GM18951 (cell line): ENCODE data around the gene RUVBL1.

Source experiments
- POLR2A ChIP-seq: IDR thresholded peaks from 4 replicates; pipeline ENCODE4 v1.6.1; 2011; ENCODE audit warnings: mild to moderate bottlenecking; ENCODE audit not compliant: insufficient read length, insufficient read depth; ENCODE audit errors: extremely low read depth
- in situ Hi-C: fragments of 300-500 bp; cut with MboI; formaldehyde crosslinking; loops from one replicate; pipeline ENCODE4 v1.12.0; 2022; ENCODE audit warnings: low sequenced_read_pairs, mixed read lengths, inconsistent platforms; ENCODE audit not compliant: unreplicated experiment

Gene RUVBL1

DNA sequence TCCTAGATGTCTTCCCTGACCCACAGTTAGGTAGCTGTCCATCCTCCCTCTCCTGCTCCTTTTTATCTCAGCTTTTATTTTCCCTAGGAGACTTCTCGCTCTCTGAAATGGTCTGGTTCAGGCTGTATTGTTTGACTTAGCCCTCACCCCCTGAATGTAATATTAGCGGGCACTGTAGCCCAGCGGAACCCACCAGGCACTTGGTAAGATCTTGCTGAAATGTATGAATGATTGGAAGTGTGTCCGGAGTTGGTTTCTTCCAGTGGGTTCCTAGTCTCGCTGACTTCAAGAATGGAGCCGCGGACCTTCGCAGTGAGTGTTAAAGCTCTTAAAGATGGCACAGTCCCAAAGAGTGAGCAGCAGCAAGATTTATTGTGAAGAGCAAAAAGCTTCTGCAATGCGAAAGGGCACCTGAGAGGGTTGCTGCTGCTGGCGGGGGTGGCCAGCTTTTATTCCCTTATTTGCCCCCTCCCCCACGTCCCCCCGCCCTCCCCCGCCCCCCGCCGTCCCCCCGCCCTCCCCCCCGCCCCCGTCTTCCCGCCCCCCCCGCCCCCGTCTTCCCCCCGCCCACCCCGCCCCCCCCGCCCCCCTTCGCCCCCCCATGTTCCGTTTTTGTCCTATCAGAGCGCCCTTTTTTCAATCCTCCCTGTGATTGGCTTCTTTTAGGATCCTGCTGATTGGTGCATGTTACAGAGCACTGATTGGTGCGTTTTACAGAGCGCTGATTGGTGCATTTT lies 29.0 kb upstream of the RUVBL1 start:
- in situ Hi-C loops, result no loop called here
- no peak for TF ChIP-seq POLR2A

- TF ChIP-seq POLR2A, result no peak
- in situ Hi-C loops, result no loop called here
Observed at GRCh38 chr3:128151758-128152274, 28.2 kb upstream of the RUVBL1 start.

- no peak for TF ChIP-seq POLR2A
- in situ Hi-C loops, result no loop called here
Observed at GRCh38 chr3:128149650-128150049, 26.0 kb upstream of the RUVBL1 start.

DNA sequence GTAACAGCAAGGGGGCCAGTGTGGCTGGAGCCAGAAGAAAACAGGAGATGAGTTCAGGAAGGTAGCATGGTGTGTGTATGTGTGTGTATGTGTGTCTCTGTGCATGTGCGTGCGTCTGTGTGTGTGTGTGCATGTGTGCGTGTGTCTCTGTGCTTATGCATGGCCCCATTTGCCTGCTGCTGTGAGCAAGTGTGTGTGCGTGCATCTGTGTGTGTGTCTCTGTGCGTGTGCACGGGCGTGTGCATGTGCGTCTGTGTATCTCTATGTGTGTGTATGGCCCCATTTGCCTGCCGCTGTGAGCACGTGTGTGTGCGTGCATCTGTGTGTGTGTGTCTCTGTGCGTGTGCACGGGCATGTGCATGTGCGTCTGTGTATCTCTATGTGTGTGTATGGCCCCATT lies 22.6 kb upstream of the RUVBL1 start:
- no peak for TF ChIP-seq POLR2A
- in situ Hi-C loops, result no loop called here

DNA sequence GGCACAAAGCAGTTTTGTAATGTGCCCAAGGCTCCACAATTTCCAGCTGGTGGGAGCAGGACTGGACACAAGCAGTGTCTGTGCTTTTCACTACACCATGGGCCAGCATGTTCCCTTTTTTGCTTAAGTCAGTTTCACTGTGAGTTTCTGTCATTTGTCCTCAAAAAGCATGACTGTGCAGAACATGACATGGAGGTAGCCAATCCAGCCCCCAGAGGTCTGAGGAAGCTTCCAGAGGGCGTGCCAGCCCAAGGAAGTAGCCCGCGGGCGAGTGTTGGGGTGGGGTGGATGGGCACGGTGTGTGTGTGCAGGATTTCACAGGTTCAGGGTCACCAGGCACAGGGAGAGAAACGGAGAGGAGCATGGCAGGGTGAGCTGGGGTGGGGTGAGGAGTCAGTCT lies 21.7 kb upstream of the RUVBL1 start:
- no peak for TF ChIP-seq POLR2A
- in situ Hi-C loops, result no loop called here

GRCh38 chr3:128144512-128145187 lies 21.0 kb upstream of the RUVBL1 start:
- no peak for TF ChIP-seq POLR2A
- in situ Hi-C loops, result no loop called here

DNA sequence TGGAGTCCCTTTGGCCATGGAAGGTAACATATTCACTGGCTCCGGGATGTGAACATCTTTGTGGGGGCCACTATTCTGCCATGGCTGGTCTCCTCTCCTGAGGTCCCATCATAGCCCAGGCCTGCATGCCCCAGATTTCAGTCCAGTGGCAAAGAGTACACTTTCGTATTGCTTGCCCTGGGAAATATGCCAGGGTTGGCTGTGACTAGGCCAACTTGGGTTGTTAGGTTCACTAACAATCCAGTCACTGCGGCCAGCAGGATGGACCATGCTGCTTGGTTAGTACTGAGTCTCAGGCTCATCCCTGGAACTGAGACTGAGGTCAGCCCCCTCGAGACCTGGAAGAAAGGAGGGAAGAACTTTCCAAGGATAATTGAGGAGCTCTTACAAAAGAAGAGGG lies 19.9 kb upstream of the RUVBL1 start:
- TF ChIP-seq POLR2A, result no peak

GRCh38 chr3:128133273-128133883 lies 9.8 kb upstream of the RUVBL1 start:
- in situ Hi-C loops, result no loop called here

More for the DNA sequence above, 19.9 kb upstream of the RUVBL1 start:
- in situ Hi-C loops, result no loop called here

GRCh38 chr3:128131897-128132646 lies 8.5 kb upstream of the RUVBL1 start:
- no peak for TF ChIP-seq POLR2A
- in situ Hi-C loops, result no loop called here

More at GRCh38 chr3:128133273-128133883, 9.8 kb upstream of the RUVBL1 start:
- TF ChIP-seq POLR2A, result no peak

DNA sequence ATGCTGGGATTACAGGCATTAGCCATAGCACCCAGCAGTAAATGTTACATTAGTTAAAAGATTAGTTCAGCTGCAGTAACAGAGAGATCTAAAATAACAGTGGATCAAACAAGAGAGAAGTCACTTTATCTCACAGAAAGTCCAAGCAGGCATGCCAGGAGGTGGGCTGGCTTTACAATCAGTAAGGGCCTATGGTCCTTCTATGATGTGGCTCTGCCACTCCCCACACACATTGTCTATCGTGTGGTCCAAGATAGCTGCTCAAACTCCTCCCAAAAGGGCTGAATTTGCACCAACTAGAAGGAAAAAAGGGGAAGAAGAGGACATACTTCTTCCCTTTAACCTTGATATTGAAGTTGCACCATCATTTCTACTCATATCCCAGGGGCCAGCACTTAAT lies 4.6 kb upstream of the RUVBL1 start:
- in situ Hi-C loops, result no loop called here
- TF ChIP-seq POLR2A, result no peak

DNA sequence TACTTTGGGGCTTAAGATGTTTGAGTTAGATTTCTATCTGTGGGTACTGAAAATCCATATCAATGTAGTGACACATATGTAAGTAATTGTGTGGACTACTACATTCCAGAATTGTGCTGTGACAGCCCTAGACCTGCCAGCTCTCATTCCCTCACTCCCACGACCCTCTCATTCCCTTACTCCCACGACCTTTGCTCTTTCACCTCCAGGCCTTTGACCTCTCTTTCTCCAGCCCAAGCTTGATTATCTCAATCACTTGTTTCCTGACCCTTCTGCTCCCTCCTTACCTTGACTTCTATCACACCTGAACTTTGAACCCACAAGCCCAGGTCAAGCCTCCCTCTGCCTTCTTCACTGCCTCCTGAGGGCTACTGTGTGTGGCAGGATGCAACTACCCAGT lies 3.6 kb upstream of the RUVBL1 start:
- no peak for TF ChIP-seq POLR2A
- in situ Hi-C loops, result no loop called here

DNA sequence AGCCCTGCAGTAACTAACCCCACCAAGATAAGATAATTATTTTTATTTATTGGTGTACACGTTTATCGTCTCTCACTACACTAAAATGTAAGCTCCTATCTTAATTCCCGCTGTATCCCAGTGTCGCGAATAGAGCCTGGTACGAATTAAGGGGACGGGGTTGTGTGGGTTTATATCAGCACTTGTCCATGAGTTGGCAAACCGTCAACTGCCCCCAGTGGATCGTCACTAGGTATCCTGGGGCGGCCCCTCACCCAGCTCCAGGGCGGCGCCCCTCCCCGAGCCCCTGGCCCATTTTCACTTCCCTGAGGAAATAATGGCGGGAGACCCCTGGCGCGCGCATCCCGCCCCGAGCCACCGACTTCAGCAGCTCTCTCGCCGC lies 465 bp downstream of the RUVBL1 start:
- in situ Hi-C loops, result no loop called here
- TF ChIP-seq POLR2A, result no peak

DNA sequence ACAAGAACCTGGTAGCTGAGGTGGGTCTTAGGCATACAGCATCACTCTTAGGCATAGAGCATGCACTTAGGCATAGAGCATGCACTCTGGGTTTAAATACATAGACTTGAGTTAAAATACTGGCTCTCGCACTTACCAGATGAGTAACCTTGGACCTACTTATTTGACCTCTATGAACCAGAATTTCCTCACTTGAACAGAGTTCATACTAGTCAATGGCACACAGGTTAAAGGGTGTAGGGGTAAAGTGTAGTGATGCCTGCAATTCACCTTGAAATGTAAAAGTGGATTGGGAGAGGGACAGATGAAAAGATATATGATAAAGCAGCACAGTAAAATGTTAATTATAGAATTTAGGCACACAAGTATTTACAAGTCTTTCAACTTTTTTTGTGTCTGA lies 1.6 kb downstream of the RUVBL1 start:
- TF ChIP-seq POLR2A, result no peak
- in situ Hi-C loops, result no loop called here
